ENCODE results near the gene SCAPER. TPM values are rescaled to one million over a fixed set of nuclear protein-coding genes. Genes with fewer than 3 reads are reported as not detected.

Gene SCAPER
- polyA plus RNA-seq, 1 experiment, result 5.4 TPM

GRCh38 chr15:76930831-76931396 is 25.8 kb upstream of the SCAPER start:
- Histone ChIP-seq H3K27ac (ENCODE audit: low read depth, low read length) (no peak overlapping the region), H3K9me3 (ENCODE audit: control insufficient read depth, insufficient read depth, low read length) (no peaks in the 10 kb centered on the region), H3K4me3 (ENCODE audit: low read depth, low read length) (peak overlapping the region; percentile 70), H3K27me3 (ENCODE audit: control insufficient read depth, insufficient read depth, low read length) (no peaks in the 10 kb centered on the region)
- CTCF ChIA-PET, result interaction anchor here (1.1 to 1.7 kb wide), 2 partner anchors 11 to 612 kb away, joined by 3 to 5 read pairs; no protein-coding TSS in a partner anchor
- POLR2A ChIA-PET, result interaction anchor here (0.6 to 1.0 kb wide), 6 partner anchors 14 to 654 kb away, joined by 3 to 4 read pairs (median 4); partner anchors contain the start of gene SCAPER
- no peak for TF ChIP-seq CTCF (IDR thresholded peaks at IDR 0.05; ENCODE audit: low read depth, low read length)
- no peak for DNase-seq (ENCODE audit: low read depth, low spot score)

- Histone ChIP-seq H3K27me3 (ENCODE audit: control insufficient read depth, insufficient read depth, low read length) (no peaks in the 10 kb centered on the region), H3K4me3 (ENCODE audit: low read depth, low read length) (no peak overlapping the region), H3K27ac (ENCODE audit: low read depth, low read length) (no peak overlapping the region), H3K9me3 (ENCODE audit: control insufficient read depth, insufficient read depth, low read length) (no peaks in the 10 kb centered on the region)
- ChIA-PET CTCF (no interaction called here), POLR2A (no interaction called here)
- DNase-seq (ENCODE audit: low read depth, low spot score), result no peak
- TF ChIP-seq CTCF (IDR thresholded peaks at IDR 0.05; ENCODE audit: low read depth, low read length), result no peak
These were observed 24.0 kb upstream of the SCAPER start for GRCh38 chr15:76929011-76929760.

- POLR2A ChIA-PET, result no interaction called here
- H3K27me3 ChIP-seq (ENCODE audit: control insufficient read depth, insufficient read depth, low read length), result peaks cover 4% of the 10 kb centered on the region
- DNase-seq (ENCODE audit: low read depth, low spot score), result no peak
- CTCF ChIA-PET, result no interaction called here
- no peaks in the 10 kb centered on the region for H3K9me3 ChIP-seq (ENCODE audit: control insufficient read depth, insufficient read depth, low read length)
- no peak overlapping the region for H3K4me3 ChIP-seq (ENCODE audit: low read depth, low read length)
- no peak for TF ChIP-seq CTCF (IDR thresholded peaks at IDR 0.05; ENCODE audit: low read depth, low read length)
- no peak overlapping the region for H3K27ac ChIP-seq (ENCODE audit: low read depth, low read length)
These were observed 23.1 kb upstream of the SCAPER start for GRCh38 chr15:76928201-76928600.

GRCh38 chr15:76916369-76916768 is 11.2 kb upstream of the SCAPER start:
- Histone ChIP-seq H3K9me3 (ENCODE audit: control insufficient read depth, insufficient read depth, low read length) (peaks cover 4% of the 10 kb centered on the region; the same call in 1 of the 2 replicates), H3K27ac (ENCODE audit: low read depth, low read length) (no peak overlapping the region), H3K27me3 (ENCODE audit: control insufficient read depth, insufficient read depth, low read length) (peaks cover 23% of the 10 kb centered on the region), H3K4me3 (ENCODE audit: low read depth, low read length) (no peak overlapping the region)
- no peak for DNase-seq (ENCODE audit: low read depth, low spot score)
- ChIA-PET POLR2A (interaction anchor here (1.6 kb wide), 1 partner anchor 15 kb away, joined by 3 read pairs; the partner anchor contains the start of gene RCN2), CTCF (no interaction called here)
- no peak for TF ChIP-seq CTCF (IDR thresholded peaks at IDR 0.05; ENCODE audit: low read depth, low read length)

- CTCF ChIA-PET, result no interaction called here
- H3K27ac ChIP-seq (ENCODE audit: low read depth, low read length), result no peak overlapping the region
- peaks cover 4% of the 10 kb centered on the region; the same call in 1 of the 2 replicates for H3K9me3 ChIP-seq (ENCODE audit: control insufficient read depth, insufficient read depth, low read length)
- TF ChIP-seq CTCF (IDR thresholded peaks at IDR 0.05; ENCODE audit: low read depth, low read length), result no peak
- H3K4me3 ChIP-seq (ENCODE audit: low read depth, low read length), result no peak overlapping the region
- POLR2A ChIA-PET, result interaction anchor here (0.6 kb wide), 1 partner anchor 558 kb away, joined by 4 read pairs; no protein-coding TSS in a partner anchor
- DNase-seq (ENCODE audit: low read depth, low spot score), result no peak
- H3K27me3 ChIP-seq (ENCODE audit: control insufficient read depth, insufficient read depth, low read length), result peaks cover 18% of the 10 kb centered on the region
These were observed 8.6 kb upstream of the SCAPER start for GRCh38 chr15:76913737-76914136.
